ENCODE data around the gene KAZN. TPM values are rescaled to one million over a fixed set of nuclear protein-coding genes. Genes with fewer than 3 reads are reported as not detected.

KAZN gene
- total RNA-seq, 2 donors from 2014 or later, result 9.8 to 12.2 TPM

DNA sequence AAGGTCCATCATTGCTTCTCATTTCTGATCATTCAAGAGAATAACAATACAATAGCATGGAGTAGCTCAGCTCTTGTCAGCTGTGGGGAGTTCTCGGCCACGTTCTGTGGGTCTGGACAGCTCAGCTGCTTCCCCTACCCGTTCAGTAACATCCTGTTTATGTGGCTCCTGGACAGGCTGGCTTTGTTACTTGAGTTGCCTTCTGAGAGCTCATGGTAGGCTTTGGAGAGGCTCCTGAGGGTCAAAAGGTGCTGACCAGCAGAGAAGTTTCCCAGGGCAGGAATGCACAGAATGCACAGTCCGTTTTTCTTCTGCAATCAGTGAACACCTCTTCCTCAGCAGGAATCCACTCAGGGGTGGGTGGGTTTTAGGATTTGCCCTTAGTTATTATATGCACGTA, 36.0 kb downstream of the KAZN start:
- Histone ChIP-seq H3K4me1 (no peaks in the 10 kb centered on the region), H3K9me3 (no peaks in the 10 kb centered on the region), H3K9ac (ENCODE audit: low read depth in 2 of 2, low read length in 2 of 2) (no peak overlapping the region), H3K4me3 (no peak overlapping the region), H3K27me3 (no peaks in the 10 kb centered on the region), H3K27ac (no peak overlapping the region), H3K36me3 (no peaks in the 10 kb centered on the region)
- intact Hi-C loops (cut with DNase I), result no loop called here
- DNase-seq, result no peak
- TF ChIP-seq, protein P1, sequence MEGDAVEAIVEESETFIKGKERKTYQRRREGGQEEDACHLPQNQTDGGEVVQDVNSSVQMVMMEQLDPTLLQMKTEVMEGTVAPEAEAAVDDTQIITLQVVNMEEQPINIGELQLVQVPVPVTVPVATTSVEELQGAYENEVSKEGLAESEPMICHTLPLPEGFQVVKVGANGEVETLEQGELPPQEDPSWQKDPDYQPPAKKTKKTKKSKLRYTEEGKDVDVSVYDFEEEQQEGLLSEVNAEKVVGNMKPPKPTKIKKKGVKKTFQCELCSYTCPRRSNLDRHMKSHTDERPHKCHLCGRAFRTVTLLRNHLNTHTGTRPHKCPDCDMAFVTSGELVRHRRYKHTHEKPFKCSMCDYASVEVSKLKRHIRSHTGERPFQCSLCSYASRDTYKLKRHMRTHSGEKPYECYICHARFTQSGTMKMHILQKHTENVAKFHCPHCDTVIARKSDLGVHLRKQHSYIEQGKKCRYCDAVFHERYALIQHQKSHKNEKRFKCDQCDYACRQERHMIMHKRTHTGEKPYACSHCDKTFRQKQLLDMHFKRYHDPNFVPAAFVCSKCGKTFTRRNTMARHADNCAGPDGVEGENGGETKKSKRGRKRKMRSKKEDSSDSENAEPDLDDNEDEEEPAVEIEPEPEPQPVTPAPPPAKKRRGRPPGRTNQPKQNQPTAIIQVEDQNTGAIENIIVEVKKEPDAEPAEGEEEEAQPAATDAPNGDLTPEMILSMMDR (IDR thresholded peaks at IDR 0.05), result no peak

DNA sequence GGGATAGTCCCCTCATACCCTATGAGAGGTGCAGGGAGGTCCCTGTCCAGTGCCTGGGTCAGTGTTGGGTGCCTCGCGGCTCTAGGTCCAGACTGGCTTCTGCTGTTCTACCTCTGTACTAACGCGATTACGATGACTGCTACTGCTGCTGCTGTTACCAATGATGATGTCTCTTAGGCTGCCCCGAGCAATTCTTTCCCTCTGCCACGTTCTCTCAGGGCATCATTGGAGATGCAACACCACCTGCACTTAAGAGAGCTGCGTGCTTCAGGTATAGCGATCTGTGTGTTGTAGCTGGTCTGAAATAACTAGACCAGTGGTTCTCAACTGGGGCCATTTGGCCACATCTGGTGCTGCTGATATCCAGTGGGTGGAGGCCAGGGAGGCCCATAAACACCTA, 36.9 kb downstream of the KAZN start:
- no peak for DNase-seq
- Histone ChIP-seq H3K4me1 (no peaks in the 10 kb centered on the region), H3K27me3 (no peaks in the 10 kb centered on the region), H3K4me3 (no peak overlapping the region), H3K27ac (no peak overlapping the region), H3K9me3 (no peaks in the 10 kb centered on the region), H3K9ac (ENCODE audit: low read depth in 2 of 2, low read length in 2 of 2) (no peak overlapping the region), H3K36me3 (no peaks in the 10 kb centered on the region)
- intact Hi-C loops (cut with DNase I), result no loop called here
- TF ChIP-seq, protein P1 (IDR thresholded peaks at IDR 0.05), result no peak

DNA sequence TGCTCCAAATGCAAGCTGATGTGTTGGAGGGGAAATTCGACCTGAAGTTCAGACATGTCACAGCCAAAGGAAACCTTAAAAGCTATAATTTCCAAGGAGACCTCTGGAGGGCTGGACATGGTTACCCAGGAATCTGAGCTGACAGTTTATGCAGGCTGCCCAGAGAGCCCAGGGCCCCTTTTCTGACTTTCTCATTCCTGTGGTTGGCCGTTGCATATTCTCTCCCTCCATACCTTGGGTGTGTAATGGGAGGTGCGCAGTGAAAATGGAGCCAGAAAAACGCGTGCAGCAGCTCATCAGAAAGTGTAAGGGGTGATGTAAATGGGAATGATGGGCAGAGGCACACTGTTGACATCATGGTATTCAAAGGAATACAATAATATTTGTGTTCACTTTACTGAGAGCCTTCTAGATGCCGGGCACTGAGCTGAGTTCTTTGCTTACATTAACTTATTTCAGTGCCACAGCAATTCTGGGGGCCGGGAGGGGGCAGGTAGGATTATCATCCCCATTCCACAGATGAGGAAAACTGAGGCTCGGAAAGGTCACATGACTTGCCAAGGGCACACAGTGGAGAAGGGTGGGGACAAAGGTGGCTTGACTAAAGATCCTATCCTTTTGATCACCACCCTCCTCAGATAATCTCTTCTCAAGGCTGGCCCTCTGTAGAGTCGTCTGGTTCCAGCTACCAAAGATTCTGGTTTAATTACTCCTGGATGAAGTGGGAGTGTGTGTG, 38.6 kb downstream of the KAZN start:
- intact Hi-C loops (cut with DNase I), result no loop called here
- Histone ChIP-seq H3K4me1 (no peaks in the 10 kb centered on the region), H3K9ac (ENCODE audit: low read depth in 2 of 2, low read length in 2 of 2) (no peak overlapping the region), H3K9me3 (no peaks in the 10 kb centered on the region), H3K27me3 (no peaks in the 10 kb centered on the region), H3K36me3 (no peaks in the 10 kb centered on the region), H3K27ac (no peak overlapping the region), H3K4me3 (no peak overlapping the region)
- TF ChIP-seq, protein P1 (IDR thresholded peaks at IDR 0.05), result no peak
- no peak for DNase-seq

DNA sequence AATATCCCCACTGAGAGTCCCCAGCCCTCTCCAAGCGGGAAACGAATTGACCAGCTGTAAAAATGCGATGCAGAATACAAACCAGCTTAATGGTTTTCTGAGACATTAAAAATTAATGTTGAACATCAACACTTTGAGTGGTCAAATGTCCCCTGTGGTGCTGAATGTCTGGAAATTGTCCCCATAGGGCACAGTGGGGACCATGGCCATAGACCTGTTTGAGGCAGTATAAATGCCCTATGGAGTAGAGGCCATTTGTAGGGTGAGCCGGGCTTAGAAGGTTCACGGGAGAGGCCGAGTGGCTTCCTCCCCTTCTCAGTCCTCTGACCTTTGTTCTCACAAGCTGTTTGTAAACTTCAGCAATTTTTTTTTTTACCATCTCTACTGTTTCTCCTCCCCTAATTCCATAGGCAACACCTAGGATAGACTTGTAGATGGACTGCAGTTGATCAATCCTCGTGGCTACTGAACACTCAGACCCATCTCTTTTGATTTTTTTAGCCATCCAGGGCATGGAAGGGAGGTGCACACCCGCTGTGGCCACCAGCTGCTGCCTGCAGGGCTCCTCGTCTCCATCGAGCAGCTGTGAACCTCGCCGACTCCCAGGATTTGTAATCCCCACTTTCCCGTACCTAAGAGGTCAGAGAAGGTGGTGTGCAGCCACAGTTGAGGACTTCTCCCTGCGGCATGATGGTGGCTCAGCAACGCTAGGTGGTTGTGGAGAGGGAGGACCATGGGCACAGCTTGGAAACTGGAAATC, 41.0 kb downstream of the KAZN start:
- no peak overlapping the region for H3K27ac ChIP-seq
- TF ChIP-seq, protein P1 (IDR thresholded peaks at IDR 0.05), result no peak
- no peaks in the 10 kb centered on the region for H3K4me1 ChIP-seq
- no peak overlapping the region for H3K9ac ChIP-seq (ENCODE audit: low read depth in 2 of 2, low read length in 2 of 2)
- no peaks in the 10 kb centered on the region for H3K36me3 ChIP-seq
- intact Hi-C loops (cut with DNase I), result no loop called here
- no peaks in the 10 kb centered on the region for H3K27me3 ChIP-seq
- DNase-seq, result no peak
- no peak overlapping the region for H3K4me3 ChIP-seq
- no peaks in the 10 kb centered on the region for H3K9me3 ChIP-seq

DNA sequence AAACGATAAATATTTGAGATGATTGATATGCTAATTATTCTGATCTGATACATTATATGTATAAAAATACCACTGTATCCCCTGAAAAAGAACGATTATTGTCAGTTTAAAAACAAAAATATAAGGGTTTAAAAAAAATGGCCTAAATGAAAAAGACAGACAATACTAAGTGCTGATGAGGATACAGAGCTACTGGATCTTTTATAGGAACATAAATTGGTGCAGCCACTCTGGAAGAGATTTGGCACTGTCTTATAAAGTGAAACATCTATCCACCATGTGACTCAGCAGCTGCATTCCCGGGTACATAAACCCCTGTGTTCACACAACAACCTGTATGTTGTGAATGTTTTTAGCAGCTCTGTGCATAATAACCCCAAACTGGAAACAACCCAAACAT, 44.2 kb downstream of the KAZN start:
- TF ChIP-seq, protein P1 (IDR thresholded peaks at IDR 0.05), result no peak
- Histone ChIP-seq H3K4me1 (no peaks in the 10 kb centered on the region), H3K27me3 (no peaks in the 10 kb centered on the region), H3K4me3 (no peak overlapping the region), H3K36me3 (no peaks in the 10 kb centered on the region), H3K9ac (ENCODE audit: low read depth in 2 of 2, low read length in 2 of 2) (no peak overlapping the region), H3K27ac (no peak overlapping the region), H3K9me3 (no peaks in the 10 kb centered on the region)
- intact Hi-C loops (cut with DNase I), result no loop called here
- DNase-seq, result no peak

Data from colonic mucosa (tissue), 4 donors.